Thymus (tissue), 11 donors: ENCODE measurements around the gene RGS16. TPM values are rescaled to one million over a fixed set of nuclear protein-coding genes. Genes with fewer than 3 reads are reported as not detected.

ENCODE experiments used
- DNase-seq, 9 donors: peaks; one replicate each; pipeline ENCODE4 v3.0.0-alpha.2; 2013; ENCODE audit warnings: low spot score in 9 of 9, low read depth in 6 of 9, missing footprints in 1 of 9
- H3K27ac ChIP-seq, 2 donors: one replicate each; pipeline ENCODE4 v1.5.1; 2013; ENCODE audit warnings: control low read depth in 1 of 2, low read depth in 1 of 2, low read length in 1 of 2, mild to moderate bottlenecking in 1 of 2, moderate library complexity in 1 of 2
- H3K27me3 ChIP-seq, 2 donors: one replicate each; pipeline ENCODE4 v1.5.1; 2013; ENCODE audit warnings: low read length in 1 of 2; ENCODE audit not compliant: control insufficient read depth in 2 of 2, insufficient read depth in 1 of 2
- H3K36me3 ChIP-seq, 2 donors: one replicate each; pipeline ENCODE4 v1.5.1; 2013; ENCODE audit warnings: low read length in 1 of 2, mild to moderate bottlenecking in 1 of 2, moderate library complexity in 1 of 2; ENCODE audit not compliant: control insufficient read depth in 2 of 2, insufficient read depth in 2 of 2
- H3K4me1 ChIP-seq, 2 donors: one replicate each; pipeline ENCODE4 v1.5.1; 2013; ENCODE audit warnings: low read length in 2 of 2; ENCODE audit not compliant: control insufficient read depth in 2 of 2, insufficient read depth in 2 of 2
- H3K4me3 ChIP-seq, 2 donors: one replicate each; pipeline ENCODE4 v1.5.1; 2013; ENCODE audit warnings: low read length in 2 of 2, control low read depth in 1 of 2, mild to moderate bottlenecking in 1 of 2
- H3K9me3 ChIP-seq, 2 donors: one replicate each; pipeline ENCODE4 v1.5.1; 2013; ENCODE audit warnings: low read length in 1 of 2, mild to moderate bottlenecking in 1 of 2; ENCODE audit not compliant: control insufficient read depth in 2 of 2, insufficient read depth in 1 of 2
- WGBS: extraction: QIAGEN DNeasy Blood & Tissue Kit; methylation state at CpG from one replicate; pipeline ENCODE4 v1.1.7; 2013; 5-methylcytosine and 5-hydroxymethylcytosine counted together
- polyA plus RNA-seq: library from polyadenylated mRNA; stranded (reverse); fragments of 200-250 nt; gene quantifications from one replicate; pipeline ENCODE4 v1.2.3, GENCODE V29; 2013
- total RNA-seq: library from RNA; stranded (reverse); fragments of 120-200 nt; gene quantifications from one replicate; pipeline ENCODE4 v1.2.4, GENCODE V29; 2013
- donor health status: healthy.

RGS16 gene
- total and polyA plus RNA-seq, 2 donors = 5.0 to 8.3 TPM

DNA sequence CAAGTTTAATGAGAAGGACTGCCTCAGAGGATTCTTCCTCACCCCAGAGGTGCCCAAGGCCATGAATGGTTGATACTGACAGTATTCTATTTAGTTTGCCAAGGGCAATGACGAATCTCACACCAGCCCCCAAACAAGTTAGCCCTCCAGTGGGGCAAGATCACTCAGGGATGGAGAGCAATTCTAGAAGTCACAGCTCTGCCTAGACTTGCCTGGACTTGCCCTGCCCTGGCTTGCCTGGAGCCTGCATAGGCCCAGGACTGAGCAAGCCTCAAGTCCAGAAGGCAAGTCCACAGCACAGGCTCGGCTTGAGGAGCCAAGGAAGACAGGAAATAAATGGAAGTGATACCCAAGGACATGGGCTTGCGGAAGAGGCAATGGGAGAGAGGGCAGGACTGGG, 39.5 kb upstream of the RGS16 start:
- peak in 1 of 9 donors; percentile 9 for DNase-seq
- Histone ChIP-seq H3K4me3 (no peak overlapping the region), H3K9me3 (no peaks in the 10 kb centered on the region), H3K36me3 (no peaks in the 10 kb centered on the region), H3K27ac (no peak overlapping the region), H3K27me3 (no peaks in the 10 kb centered on the region), H3K4me1 (no peaks in the 10 kb centered on the region)
- WGBS = 90% methylated on average over 3 of the region's 3 CpGs

DNA sequence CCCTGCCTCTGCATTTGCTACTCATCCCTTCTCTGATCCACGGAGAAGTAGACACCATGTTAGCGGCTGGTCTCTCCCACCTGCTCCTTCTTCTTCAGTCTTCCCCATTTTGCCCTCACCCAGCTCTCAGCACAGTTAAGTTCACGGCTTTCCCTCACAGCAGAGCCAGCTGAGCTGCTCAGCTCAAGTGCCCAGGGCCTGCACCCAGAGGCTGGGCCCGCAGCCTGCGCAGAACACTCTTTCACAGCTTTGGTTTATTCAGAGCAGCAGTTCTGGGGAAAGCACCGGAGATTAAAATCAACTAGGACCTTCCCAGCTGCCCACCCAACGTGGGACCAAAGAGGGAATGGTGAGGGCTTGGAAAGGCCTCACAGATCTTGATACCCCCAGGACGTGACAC, 38.3 kb upstream of the RGS16 start:
- Histone ChIP-seq H3K4me1 (no peaks in the 10 kb centered on the region), H3K36me3 (no peaks in the 10 kb centered on the region), H3K4me3 (no peak overlapping the region), H3K9me3 (no peaks in the 10 kb centered on the region), H3K27ac (no peak overlapping the region), H3K27me3 (no peaks in the 10 kb centered on the region)
- DNase-seq = no peak
- 96% methylated on average over 8 of the region's 8 CpGs for WGBS

GRCh38 chr1:182641561-182641960, 37.4 kb upstream of the RGS16 start:
- Histone ChIP-seq H3K27ac (no peak overlapping the region), H3K4me1 (no peaks in the 10 kb centered on the region), H3K36me3 (no peaks in the 10 kb centered on the region), H3K9me3 (no peaks in the 10 kb centered on the region), H3K27me3 (no peaks in the 10 kb centered on the region), H3K4me3 (no peak overlapping the region)
- no peak for DNase-seq
- WGBS = 94% methylated on average over 5 of the region's 5 CpGs

DNA sequence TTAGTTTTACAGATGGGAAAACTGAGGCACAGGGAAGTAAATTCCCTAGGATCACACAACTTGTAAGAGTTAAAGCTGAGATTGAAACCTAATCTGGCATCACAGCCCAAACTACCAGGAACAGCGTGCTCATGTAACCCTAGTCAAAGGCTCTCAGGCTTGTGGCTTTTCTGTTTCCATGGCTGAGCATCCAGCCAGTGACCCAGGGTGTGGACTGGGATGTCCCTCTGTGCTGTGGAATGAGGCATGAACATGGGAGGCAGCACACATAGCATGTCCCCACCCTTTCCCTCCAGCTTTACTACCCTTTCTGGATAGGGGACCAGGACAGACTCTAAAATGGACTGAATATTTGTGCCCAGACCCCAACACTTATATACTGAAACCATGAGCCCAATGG, 35.1 kb upstream of the RGS16 start:
- WGBS = 92% methylated on average over 1 of the region's 1 CpG

GRCh38 chr1:182637769-182638168, 33.6 kb upstream of the RGS16 start:
- peaks cover 0 to 9% of the 10 kb centered on the region in 2 donors for H3K27me3 ChIP-seq
- H3K27ac ChIP-seq = no peak overlapping the region
- no peaks in the 10 kb centered on the region for H3K9me3 ChIP-seq
- no peak for DNase-seq
- no peaks in the 10 kb centered on the region for H3K36me3 ChIP-seq
- 95% methylated on average over 5 of the region's 5 CpGs for WGBS
- no peak overlapping the region for H3K4me3 ChIP-seq
- no peaks in the 10 kb centered on the region for H3K4me1 ChIP-seq

More for the DNA sequence above, 35.1 kb upstream of the RGS16 start:
- Histone ChIP-seq H3K36me3 (no peaks in the 10 kb centered on the region), H3K4me1 (no peaks in the 10 kb centered on the region), H3K9me3 (no peaks in the 10 kb centered on the region), H3K4me3 (no peak overlapping the region), H3K27ac (no peak overlapping the region), H3K27me3 (peaks cover 0 to 5% of the 10 kb centered on the region in 2 donors)
- no peak for DNase-seq

DNA sequence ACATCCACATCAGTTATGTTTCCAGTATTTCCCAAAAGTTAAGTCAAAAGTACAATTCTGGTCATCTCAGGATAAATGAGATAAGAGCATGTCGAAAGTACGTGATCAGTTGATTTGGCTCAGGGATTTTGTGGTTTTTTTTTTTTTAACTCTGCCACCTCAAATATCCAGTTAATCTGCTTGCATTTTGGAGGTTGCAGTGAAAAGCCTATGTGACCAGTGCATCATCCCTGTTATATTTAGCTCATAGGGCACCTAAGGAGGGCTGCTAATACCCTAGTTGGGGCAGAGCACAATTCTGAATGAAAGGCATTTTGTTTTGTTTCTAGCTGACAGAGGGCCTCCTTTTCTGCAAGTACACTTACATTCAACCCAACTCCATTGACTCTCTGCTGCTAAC, 31.7 kb upstream of the RGS16 start:
- no peak overlapping the region for H3K27ac ChIP-seq
- WGBS = 88% methylated on average over 2 of the region's 2 CpGs
- peaks cover 0 to 10% of the 10 kb centered on the region in 2 donors for H3K27me3 ChIP-seq
- no peak for DNase-seq
- H3K9me3 ChIP-seq = no peaks in the 10 kb centered on the region
- H3K36me3 ChIP-seq = no peaks in the 10 kb centered on the region
- no peak overlapping the region for H3K4me3 ChIP-seq
- H3K4me1 ChIP-seq = no peaks in the 10 kb centered on the region

- no peak for DNase-seq
- H3K27ac ChIP-seq = no peak overlapping the region
- H3K36me3 ChIP-seq = no peaks in the 10 kb centered on the region
These were observed 30.3 kb upstream of the RGS16 start for GRCh38 chr1:182634306-182635072.

DNA sequence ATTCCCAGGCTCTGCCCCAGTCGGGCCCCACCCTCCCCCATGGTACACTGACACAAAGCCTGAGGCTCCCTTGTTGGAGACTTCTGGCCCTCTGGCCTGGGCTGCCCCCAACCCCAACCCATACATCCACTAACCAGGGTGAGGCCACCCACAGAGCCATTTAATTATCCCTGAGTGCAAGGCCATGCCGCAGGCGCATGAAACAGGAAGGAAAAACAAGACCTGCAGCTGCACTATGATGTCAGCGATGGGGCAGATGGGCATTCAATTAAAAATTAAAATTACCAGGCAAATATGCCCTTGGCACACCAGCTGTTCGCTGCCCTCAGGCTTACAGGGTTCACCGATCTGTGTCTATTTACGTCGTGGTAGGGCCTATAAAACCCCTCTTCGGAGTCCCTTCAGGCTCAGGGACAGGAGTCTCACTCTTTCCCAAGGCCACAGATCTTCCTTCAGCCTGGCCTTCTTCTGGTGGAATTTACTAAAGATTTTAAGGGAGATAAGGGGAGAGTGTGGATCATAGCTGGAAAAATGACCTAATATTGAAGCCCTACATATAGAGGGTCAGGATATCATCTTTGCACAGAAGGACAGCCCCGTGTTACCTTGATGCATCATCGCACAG, 29.6 kb upstream of the RGS16 start:
- H3K27ac ChIP-seq = no peak overlapping the region
- H3K9me3 ChIP-seq = no peaks in the 10 kb centered on the region
- DNase-seq = no peak
- WGBS = 91% methylated on average over 11 of the region's 11 CpGs
- H3K4me3 ChIP-seq = no peak overlapping the region
- peaks cover 0 to 11% of the 10 kb centered on the region in 2 donors for H3K4me1 ChIP-seq
- H3K36me3 ChIP-seq = no peaks in the 10 kb centered on the region
- peaks cover 0 to 11% of the 10 kb centered on the region in 2 donors for H3K27me3 ChIP-seq

More at GRCh38 chr1:182634306-182635072, 30.3 kb upstream of the RGS16 start:
- H3K4me3 ChIP-seq = no peak overlapping the region
- H3K27me3 ChIP-seq = peaks cover 0 to 11% of the 10 kb centered on the region in 2 donors
- no peaks in the 10 kb centered on the region for H3K9me3 ChIP-seq
- peaks cover 0 to 10% of the 10 kb centered on the region in 2 donors for H3K4me1 ChIP-seq
- WGBS = 97% methylated on average over 9 of the region's 9 CpGs

DNA sequence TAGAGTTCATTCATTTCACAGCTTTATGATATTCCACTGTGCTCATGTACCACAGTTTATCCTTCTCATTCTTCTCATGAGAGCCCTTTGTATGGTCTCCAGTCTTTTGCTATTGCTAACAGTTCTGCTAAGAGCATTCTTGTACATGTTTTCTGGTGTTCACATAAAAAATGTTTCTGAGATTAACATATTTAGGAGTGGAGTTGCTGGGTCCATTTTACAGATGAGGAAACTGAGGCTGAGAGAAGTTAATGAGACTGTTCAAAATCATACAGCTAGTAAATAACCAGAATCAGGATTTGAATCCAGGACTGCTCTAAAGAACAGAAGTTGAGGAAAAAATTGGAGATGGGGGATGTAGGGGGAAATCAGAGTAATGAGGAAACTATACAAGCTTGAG, 28.8 kb upstream of the RGS16 start:
- no peak overlapping the region for H3K27ac ChIP-seq
- no peak overlapping the region for H3K4me3 ChIP-seq
- no peak for DNase-seq
- peaks cover 0 to 11% of the 10 kb centered on the region in 2 donors for H3K4me1 ChIP-seq
- H3K27me3 ChIP-seq = peaks cover 0 to 11% of the 10 kb centered on the region in 2 donors
- H3K36me3 ChIP-seq = no peaks in the 10 kb centered on the region
- no peaks in the 10 kb centered on the region for H3K9me3 ChIP-seq
